Immature natural killer cell (primary cell): Measurements from ENCODE around the gene FUZ. TPM values are rescaled to one million over a fixed set of nuclear protein-coding genes. Genes with fewer than 3 reads are reported as not detected.

Experiments
- DNase-seq, 3 donors: peaks; one replicate each; pipeline ENCODE4 v3.0.0; 2022; ENCODE audit warnings: mixed read lengths in 1 of 3
- H3K27ac Mint-ChIP-seq, 6 donors: one replicate each; pipeline ENCODE4 v1.8.0; 2020; ENCODE audit warnings: mixed read lengths in 6 of 6, mild to moderate bottlenecking in 5 of 6, inconsistent platforms in 4 of 6, moderate library complexity in 3 of 6
- H3K27me3 Mint-ChIP-seq, 3 donors: one replicate each; pipeline ENCODE4 v1.8.0; 2020 to 2021; ENCODE audit warnings: low read depth in 3 of 3, mild to moderate bottlenecking in 3 of 3, mixed read lengths in 3 of 3, moderate library complexity in 3 of 3, inconsistent platforms in 1 of 3
- H3K36me3 Mint-ChIP-seq, 3 donors: one replicate each; pipeline ENCODE4 v1.8.0; 2020; ENCODE audit warnings: mixed read lengths in 3 of 3, inconsistent platforms in 2 of 3, mild to moderate bottlenecking in 2 of 3
- H3K4me1 Mint-ChIP-seq, 2 donors: one replicate each; pipeline ENCODE4 v1.8.0; 2020; ENCODE audit warnings: inconsistent platforms in 2 of 2, mild to moderate bottlenecking in 2 of 2, mixed read lengths in 2 of 2, moderate library complexity in 1 of 2
- H3K4me3 Mint-ChIP-seq, 5 donors: one replicate each; pipeline ENCODE4 v1.8.0; 2020; ENCODE audit warnings: mild to moderate bottlenecking in 5 of 5, mixed read lengths in 5 of 5, inconsistent platforms in 3 of 5, moderate library complexity in 3 of 5
- H3K9me3 Mint-ChIP-seq, 6 donors: one replicate each; pipeline ENCODE4 v1.8.0; 2020; ENCODE audit warnings: mild to moderate bottlenecking in 6 of 6, mixed read lengths in 6 of 6, inconsistent platforms in 4 of 6, moderate library complexity in 3 of 6
- polyA plus RNA-seq, 3 donors: library from polyadenylated mRNA; unstranded; fragments of 300-500 nt; fragmentation: Illumina TruSeq; gene quantifications; one replicate each; pipeline ENCODE4 v1.2.3, GENCODE V29; 2021

The FUZ gene
- polyA plus RNA-seq, 3 donors from 2014 or later, result 7.3 to 12.0 (median 8.2) TPM

GRCh38 chr19:49805822-49806619, 7.1 kb downstream of the FUZ start:
- Mint-ChIP-seq H3K36me3 (peaks cover 5 to 16% (median 11%) of the 10 kb centered on the region in 3 donors), H3K4me1 (peaks cover 12 to 19% of the 10 kb centered on the region in 2 donors), H3K27me3 (peaks cover 0 to 8% (median 2%) of the 10 kb centered on the region in 3 donors), H3K9me3 (no peaks in the 10 kb centered on the region), H3K27ac (peak overlapping the region in 5 of 6 donors; percentile 26 to 90 (median 44)), H3K4me3 (peak overlapping the region in 1 of 5 donors; percentile 25)
- no peak for DNase-seq

GRCh38 chr19:49803529-49803856, 9.6 kb downstream of the FUZ start:
- peaks cover 0 to 5% (median 2%) of the 10 kb centered on the region in 3 donors for H3K27me3 Mint-ChIP-seq
- peaks cover 5 to 19% (median 11%) of the 10 kb centered on the region in 3 donors for H3K36me3 Mint-ChIP-seq
- peaks cover 1 to 6% of the 10 kb centered on the region in 2 donors for H3K4me1 Mint-ChIP-seq
- DNase-seq, result no peak
- peak overlapping the region in 1 of 6 donors; percentile 50 for H3K27ac Mint-ChIP-seq
- no peaks in the 10 kb centered on the region for H3K9me3 Mint-ChIP-seq
- H3K4me3 Mint-ChIP-seq, result no peak overlapping the region

GRCh38 chr19:49802836-49803528, 10.1 kb downstream of the FUZ start:
- no peak for DNase-seq
- H3K9me3 Mint-ChIP-seq, result no peaks in the 10 kb centered on the region
- peaks cover 1 to 3% of the 10 kb centered on the region in 2 donors for H3K4me1 Mint-ChIP-seq
- peaks cover 0 to 5% (median 2%) of the 10 kb centered on the region in 3 donors for H3K27me3 Mint-ChIP-seq
- peaks cover 5 to 19% (median 11%) of the 10 kb centered on the region in 3 donors for H3K36me3 Mint-ChIP-seq
- H3K27ac Mint-ChIP-seq, result peak overlapping the region in 1 of 6 donors; percentile 50
- no peak overlapping the region for H3K4me3 Mint-ChIP-seq

- Mint-ChIP-seq H3K4me1 (no peaks in the 10 kb centered on the region), H3K27me3 (peaks cover 0 to 2% (median 2%) of the 10 kb centered on the region in 3 donors), H3K4me3 (no peak overlapping the region), H3K27ac (peak overlapping the region in 1 of 6 donors; percentile 42), H3K9me3 (no peaks in the 10 kb centered on the region), H3K36me3 (peaks cover 5 to 21% (median 11%) of the 10 kb centered on the region in 3 donors)
- no peak for DNase-seq
Observed at GRCh38 chr19:49801966-49802661, 11.0 kb downstream of the FUZ start.

- Mint-ChIP-seq H3K27ac (no peak overlapping the region), H3K9me3 (no peaks in the 10 kb centered on the region), H3K4me3 (no peak overlapping the region), H3K36me3 (peaks cover 7 to 28% (median 13%) of the 10 kb centered on the region in 3 donors), H3K27me3 (peaks cover 0 to 2% (median 2%) of the 10 kb centered on the region in 3 donors), H3K4me1 (peaks cover 0 to under 1% of the 10 kb centered on the region in 2 donors)
- DNase-seq, result no peak
Observed at GRCh38 chr19:49801401-49801888, 11.6 kb downstream of the FUZ start.

GRCh38 chr19:49800771-49801170, 12.3 kb downstream of the FUZ start:
- Mint-ChIP-seq H3K27ac (peak overlapping the region in 1 of 6 donors; percentile 34), H3K27me3 (peaks cover 0 to 2% (median 2%) of the 10 kb centered on the region in 3 donors), H3K36me3 (peaks cover 4 to 24% (median 12%) of the 10 kb centered on the region in 3 donors), H3K4me1 (peaks cover 0 to 1% of the 10 kb centered on the region in 2 donors), H3K4me3 (no peak overlapping the region), H3K9me3 (no peaks in the 10 kb centered on the region)
- no peak for DNase-seq

GRCh38 chr19:49799798-49800376, 13.2 kb downstream of the FUZ start:
- Mint-ChIP-seq H3K27ac (no peak overlapping the region), H3K4me3 (no peak overlapping the region), H3K36me3 (peaks cover 4 to 30% (median 12%) of the 10 kb centered on the region in 3 donors), H3K27me3 (peaks cover 0 to 2% (median 2%) of the 10 kb centered on the region in 3 donors), H3K9me3 (no peaks in the 10 kb centered on the region), H3K4me1 (peaks cover 0 to 1% of the 10 kb centered on the region in 2 donors)
- no peak for DNase-seq

GRCh38 chr19:49799271-49799797, 13.8 kb downstream of the FUZ start:
- Mint-ChIP-seq H3K27me3 (peaks cover 0 to 2% (median 2%) of the 10 kb centered on the region in 3 donors), H3K27ac (no peak overlapping the region), H3K36me3 (peaks cover 4 to 32% (median 12%) of the 10 kb centered on the region in 3 donors), H3K4me1 (peaks cover 0 to 1% of the 10 kb centered on the region in 2 donors), H3K4me3 (no peak overlapping the region), H3K9me3 (no peaks in the 10 kb centered on the region)
- DNase-seq, result no peak

GRCh38 chr19:49798574-49798973, 14.5 kb downstream of the FUZ start:
- DNase-seq, result no peak
- H3K36me3 Mint-ChIP-seq, result peaks cover 4 to 30% (median 11%) of the 10 kb centered on the region in 3 donors
- H3K27ac Mint-ChIP-seq, result no peak overlapping the region
- H3K9me3 Mint-ChIP-seq, result no peaks in the 10 kb centered on the region
- H3K27me3 Mint-ChIP-seq, result peaks cover 0 to 2% (median 2%) of the 10 kb centered on the region in 3 donors
- no peak overlapping the region for H3K4me3 Mint-ChIP-seq
- peaks cover 0 to 1% of the 10 kb centered on the region in 2 donors for H3K4me1 Mint-ChIP-seq

- H3K4me1 Mint-ChIP-seq, result peaks cover 3% of the 10 kb centered on the region in 2 donors
- H3K36me3 Mint-ChIP-seq, result peaks cover 4 to 29% (median 8%) of the 10 kb centered on the region in 3 donors
- no peaks in the 10 kb centered on the region for H3K27me3 Mint-ChIP-seq
- no peak for DNase-seq
- peaks cover 0 to 2% (median 0%) of the 10 kb centered on the region in 6 donors for H3K9me3 Mint-ChIP-seq
- peak overlapping the region in 1 of 5 donors; percentile 18 for H3K4me3 Mint-ChIP-seq
- no peak overlapping the region for H3K27ac Mint-ChIP-seq
Observed at GRCh38 chr19:49795615-49796014, 17.5 kb downstream of the FUZ start.

GRCh38 chr19:49793561-49793840, 19.6 kb downstream of the FUZ start:
- no peak for DNase-seq
- Mint-ChIP-seq H3K4me3 (no peak overlapping the region), H3K27ac (no peak overlapping the region), H3K36me3 (peaks cover 4 to 33% (median 8%) of the 10 kb centered on the region in 3 donors), H3K9me3 (peaks cover 0 to 2% (median 0%) of the 10 kb centered on the region in 6 donors), H3K27me3 (peaks cover 0 to 3% (median 0%) of the 10 kb centered on the region in 3 donors), H3K4me1 (peaks cover 7 to 10% of the 10 kb centered on the region in 2 donors)

- no peak overlapping the region for H3K27ac Mint-ChIP-seq
- H3K4me3 Mint-ChIP-seq, result no peak overlapping the region
Observed at GRCh38 chr19:49792829-49793560, 20.1 kb downstream of the FUZ start.

More at GRCh38 chr19:49792829-49793560, 20.1 kb downstream of the FUZ start:
- no peak for DNase-seq
- Mint-ChIP-seq H3K27me3 (peaks cover 0 to 3% (median 0%) of the 10 kb centered on the region in 3 donors), H3K4me1 (peaks cover 11 to 15% of the 10 kb centered on the region in 2 donors), H3K9me3 (peaks cover 0 to 2% (median 0%) of the 10 kb centered on the region in 6 donors), H3K36me3 (peaks cover 4 to 38% (median 8%) of the 10 kb centered on the region in 3 donors)
